GM12864 (cell line): ENCODE measurements around the gene CKAP5.
"Not testable (repeated sequence)": the region's sequence is repeated elsewhere in the genome, so short reads cannot be mapped to it uniquely, and the experiment has no call there.

Experiments used
- DNase-seq: peaks from one replicate; pipeline ENCODE4 v3.0.0-alpha.2; 2011; ENCODE audit warnings: low read depth
- H3K4me3 ChIP-seq: 2 replicates; pipeline ENCODE4 v1.5.1; 2011; ENCODE audit warnings: mild to moderate bottlenecking, low read depth, low read length, control low read depth
- CTCF ChIP-seq: IDR thresholded peaks from 2 replicates; pipeline ENCODE4 v1.5.1; 2011; ENCODE audit warnings: low read depth, mild to moderate bottlenecking, moderate library complexity, low read length, control low read depth, inconsistent platforms; ENCODE audit errors: missing control alignments

The CKAP5 gene

GRCh38 chr11:46832511-46833214 is 13.4 kb downstream of the CKAP5 start:
- no peak overlapping the region for H3K4me3 ChIP-seq
- no peak for TF ChIP-seq CTCF
- no peak for DNase-seq

GRCh38 chr11:46827995-46828394 is 18.1 kb downstream of the CKAP5 start:
- no peak for TF ChIP-seq CTCF
- DNase-seq = no peak
- no peak overlapping the region for H3K4me3 ChIP-seq

- no peak for DNase-seq
- no peak for TF ChIP-seq CTCF
- H3K4me3 ChIP-seq = peak overlapping the region; percentile 55
These were observed 19.6 kb downstream of the CKAP5 start for GRCh38 chr11:46826310-46827044.

- DNase-seq = no peak
- TF ChIP-seq CTCF = peak; percentile 38
- H3K4me3 ChIP-seq = no peak overlapping the region
These were observed 37.2 kb downstream of the CKAP5 start for GRCh38 chr11:46808799-46809431.

GRCh38 chr11:46801694-46802470 is 44.2 kb downstream of the CKAP5 start:
- TF ChIP-seq CTCF = no peak
- no peak for DNase-seq

GRCh38 chr11:46800177-46800576 is 45.9 kb downstream of the CKAP5 start:
- no peak overlapping the region for H3K4me3 ChIP-seq
- TF ChIP-seq CTCF = no peak
- no peak for DNase-seq

More at GRCh38 chr11:46801694-46802470, 44.2 kb downstream of the CKAP5 start:
- H3K4me3 ChIP-seq = no peak overlapping the region

- not testable (repeated sequence) for H3K4me3 ChIP-seq, DNase-seq
These were observed 46.4 kb downstream of the CKAP5 start for GRCh38 chr11:46799725-46800124.
